ENCODE data around the gene BTBD9. TPM values are rescaled to one million over a fixed set of nuclear protein-coding genes. Genes with fewer than 3 reads are reported as not detected.

BTBD9 gene
- total RNA-seq, 2 donors from 2014 or later = 16.2 to 28.3 TPM

DNA sequence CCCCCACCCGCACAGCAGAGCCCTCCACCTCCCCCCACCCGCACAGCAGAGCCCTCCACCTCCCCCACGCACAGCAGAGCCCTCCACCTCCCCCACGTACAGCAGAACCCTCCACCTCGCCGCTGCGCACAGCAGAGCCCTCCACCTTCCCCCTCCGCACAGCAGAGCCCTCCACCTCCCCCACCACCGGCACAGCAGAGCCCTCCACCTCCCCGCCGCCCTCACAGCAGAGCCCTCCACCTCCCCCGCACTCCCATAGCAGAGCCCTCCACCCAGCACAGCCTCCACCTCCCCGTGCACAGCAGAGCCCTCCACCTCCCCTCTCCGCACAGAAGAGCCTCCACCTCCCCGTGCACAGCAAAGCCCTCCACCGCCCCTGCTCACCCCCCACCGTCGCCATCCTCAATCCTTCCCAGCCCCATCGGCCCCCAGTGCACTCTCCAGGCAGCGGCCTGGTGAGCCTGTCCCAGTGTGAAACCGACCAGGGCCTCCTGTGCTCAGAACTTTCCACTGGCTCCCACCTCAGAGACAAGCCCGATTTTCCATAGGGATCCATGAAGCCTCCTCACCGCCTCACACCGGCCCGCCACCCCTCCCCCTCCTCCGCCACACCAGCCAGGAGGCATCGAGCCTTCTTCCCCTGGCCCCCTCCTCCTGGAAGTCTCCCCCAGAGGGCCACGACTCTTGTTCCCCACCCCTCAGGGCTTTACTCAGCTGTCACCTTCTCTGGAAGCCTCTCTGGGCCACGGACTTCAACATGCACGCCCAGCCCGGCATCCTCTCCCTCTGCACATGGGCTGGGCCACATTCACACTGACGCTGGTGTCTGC, 473.1 kb downstream of the BTBD9 start:
- Mint-ChIP-seq H3K27me3 (no peaks in the 10 kb centered on the region), H3K27ac (no peak overlapping the region), H3K4me3 (no peak overlapping the region), H3K9me3 (no peaks in the 10 kb centered on the region), H3K36me3 (ENCODE audit: low read depth) (no peaks in the 10 kb centered on the region), H3K4me1 (no peaks in the 10 kb centered on the region)
- ATAC-seq (replicated peaks) = no peak

DNA sequence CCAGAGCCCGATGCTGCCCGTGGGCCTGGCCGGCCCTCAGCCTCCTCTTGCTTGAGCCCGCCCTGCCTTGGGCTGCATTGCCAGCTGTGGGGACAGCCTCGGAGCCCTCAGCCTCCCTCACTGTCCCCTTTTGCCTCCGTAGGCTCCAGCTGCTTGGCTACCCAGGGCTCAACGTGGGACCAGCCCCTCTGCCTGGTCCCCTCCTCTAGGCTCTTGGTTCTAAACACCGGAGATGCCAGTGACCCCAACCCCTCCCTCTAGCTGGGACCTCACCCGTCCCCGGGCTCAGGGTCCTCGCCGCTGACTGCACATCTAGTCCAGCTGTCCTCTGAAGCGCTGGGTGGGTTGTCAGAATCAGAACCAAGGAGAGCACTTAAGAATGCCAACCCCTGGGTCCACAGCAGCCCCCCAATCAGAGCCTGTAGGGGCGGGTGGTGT, 475.0 kb downstream of the BTBD9 start:
- H3K27ac Mint-ChIP-seq = no peak overlapping the region
- ATAC-seq (replicated peaks) = no peak
- H3K27me3 Mint-ChIP-seq = no peaks in the 10 kb centered on the region
- no peaks in the 10 kb centered on the region for H3K4me1 Mint-ChIP-seq
- H3K36me3 Mint-ChIP-seq (ENCODE audit: low read depth) = peaks cover 10% of the 10 kb centered on the region
- no peaks in the 10 kb centered on the region for H3K9me3 Mint-ChIP-seq
- H3K4me3 Mint-ChIP-seq = no peak overlapping the region

DNA sequence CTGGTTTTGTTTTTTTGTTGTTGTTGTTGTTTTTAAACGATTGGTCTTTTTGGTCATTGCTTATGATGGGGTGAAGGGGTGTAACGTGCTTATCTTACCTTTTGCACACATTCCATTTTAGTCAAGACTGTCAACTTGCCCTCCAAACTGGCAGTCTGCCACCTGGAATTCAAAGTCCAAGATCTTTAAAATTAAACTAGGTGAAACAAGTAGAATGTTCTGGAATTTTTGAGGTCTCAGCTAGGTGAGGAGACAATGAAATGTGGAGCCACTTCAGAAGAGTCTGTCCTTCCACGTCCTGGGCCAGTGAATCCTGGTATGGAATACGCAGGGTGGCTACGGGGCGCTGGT, 475.6 kb downstream of the BTBD9 start:
- Mint-ChIP-seq H3K9me3 (no peaks in the 10 kb centered on the region), H3K36me3 (ENCODE audit: low read depth) (peaks cover 10% of the 10 kb centered on the region), H3K4me3 (no peak overlapping the region), H3K27me3 (no peaks in the 10 kb centered on the region), H3K4me1 (no peaks in the 10 kb centered on the region), H3K27ac (no peak overlapping the region)
- ATAC-seq (replicated peaks) = no peak

DNA sequence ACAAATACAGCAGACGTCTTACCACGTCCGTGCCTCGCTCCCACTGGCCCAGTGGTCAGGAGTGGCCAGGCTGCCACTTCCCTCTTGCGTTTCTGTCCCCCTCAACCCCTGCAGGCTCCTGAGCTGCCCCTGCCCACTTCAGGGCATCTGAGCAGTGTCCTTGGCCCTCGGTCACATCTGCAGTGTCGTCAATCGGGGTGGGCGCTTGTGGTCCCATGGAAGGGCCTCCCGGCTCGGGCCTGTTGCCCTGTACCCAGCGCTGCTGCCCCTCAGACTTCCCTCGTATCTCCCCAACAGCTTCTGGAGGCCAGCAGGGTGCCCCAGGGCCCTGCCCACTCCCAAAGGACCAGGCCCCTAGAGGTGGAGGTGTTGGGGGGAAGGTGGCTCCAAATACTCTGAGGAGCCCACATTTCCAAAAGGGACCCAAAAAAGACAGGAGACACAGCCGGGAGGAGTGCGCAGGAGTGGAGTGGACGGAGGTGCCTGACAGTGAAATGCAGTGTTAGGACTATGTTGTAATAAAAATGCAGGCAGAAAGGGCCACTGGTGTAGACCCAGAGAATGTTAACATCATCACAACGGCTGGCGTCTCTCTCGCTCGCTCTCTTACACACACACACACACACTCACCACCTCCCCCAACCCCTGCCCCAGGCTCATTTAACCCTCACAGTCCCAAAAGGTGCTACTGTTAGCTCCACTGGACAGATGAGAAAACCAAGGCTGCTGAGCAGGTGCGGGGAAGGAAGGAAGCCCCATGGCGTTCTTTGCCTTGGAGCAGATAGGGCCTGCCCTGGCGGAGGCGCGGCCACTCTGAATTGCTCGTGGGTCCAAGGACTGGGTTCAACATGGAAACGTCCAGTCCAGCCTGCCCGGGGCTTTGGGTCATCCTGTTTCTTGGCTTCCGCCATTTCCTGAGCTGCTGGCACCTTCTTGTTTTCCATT, 476.3 kb downstream of the BTBD9 start:
- H3K9me3 Mint-ChIP-seq = peaks cover 4% of the 10 kb centered on the region
- peaks cover 10% of the 10 kb centered on the region for H3K36me3 Mint-ChIP-seq (ENCODE audit: low read depth)
- no peak overlapping the region for H3K4me3 Mint-ChIP-seq
- H3K4me1 Mint-ChIP-seq = no peaks in the 10 kb centered on the region
- no peak overlapping the region for H3K27ac Mint-ChIP-seq
- ATAC-seq (replicated peaks) = no peak
- H3K27me3 Mint-ChIP-seq = no peaks in the 10 kb centered on the region

GRCh38 chr6:38162493-38163185, 477.1 kb downstream of the BTBD9 start:
- ATAC-seq (replicated peaks) = peak; percentile 34
- H3K36me3 Mint-ChIP-seq (ENCODE audit: low read depth) = peaks cover 10% of the 10 kb centered on the region
- no peak overlapping the region for H3K27ac Mint-ChIP-seq
- no peak overlapping the region for H3K4me3 Mint-ChIP-seq
- H3K4me1 Mint-ChIP-seq = no peaks in the 10 kb centered on the region
- peaks cover 4% of the 10 kb centered on the region for H3K9me3 Mint-ChIP-seq
- no peaks in the 10 kb centered on the region for H3K27me3 Mint-ChIP-seq

DNA sequence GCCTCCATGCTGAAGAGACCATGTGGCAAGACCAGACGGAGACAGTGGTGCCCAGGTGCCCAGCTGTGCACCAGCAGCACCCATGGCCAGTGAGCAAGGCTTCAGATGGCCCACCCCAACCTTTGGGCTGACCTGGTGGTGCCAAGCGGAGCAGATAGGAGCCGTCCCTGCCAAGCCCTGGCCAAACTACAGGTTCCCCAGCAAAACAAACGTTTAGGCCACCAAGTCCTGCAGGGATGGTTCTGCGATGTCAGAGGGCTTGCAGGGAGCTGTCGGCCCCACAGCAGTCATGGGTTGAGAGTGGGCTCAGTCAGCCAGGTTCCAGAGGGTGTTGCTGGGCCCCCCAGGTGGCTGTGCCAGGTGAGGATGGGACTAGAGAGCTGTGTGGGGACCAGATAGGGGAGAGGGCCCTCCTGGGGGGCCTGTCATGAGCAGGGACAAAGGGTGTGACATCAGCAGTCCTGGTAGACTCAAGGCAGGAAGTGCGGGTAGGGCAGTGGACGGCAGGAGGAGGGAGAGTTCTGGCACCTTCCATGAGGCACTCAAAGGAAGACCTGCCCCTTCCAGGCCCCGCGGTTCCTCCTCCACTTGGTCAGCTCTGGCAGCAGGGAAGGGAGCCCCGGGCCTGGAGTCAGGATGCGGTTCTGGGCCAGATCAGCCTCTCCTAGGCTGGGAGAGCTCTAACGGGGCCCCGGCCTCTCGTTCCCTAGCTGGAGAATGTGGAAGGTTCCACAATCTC, 477.8 kb downstream of the BTBD9 start:
- no peak overlapping the region for H3K4me3 Mint-ChIP-seq
- no peak for ATAC-seq (replicated peaks)
- H3K9me3 Mint-ChIP-seq = peaks cover 4% of the 10 kb centered on the region
- H3K4me1 Mint-ChIP-seq = no peaks in the 10 kb centered on the region
- peaks cover 10% of the 10 kb centered on the region for H3K36me3 Mint-ChIP-seq (ENCODE audit: low read depth)
- no peaks in the 10 kb centered on the region for H3K27me3 Mint-ChIP-seq
- peak overlapping the region; percentile 29 for H3K27ac Mint-ChIP-seq

DNA sequence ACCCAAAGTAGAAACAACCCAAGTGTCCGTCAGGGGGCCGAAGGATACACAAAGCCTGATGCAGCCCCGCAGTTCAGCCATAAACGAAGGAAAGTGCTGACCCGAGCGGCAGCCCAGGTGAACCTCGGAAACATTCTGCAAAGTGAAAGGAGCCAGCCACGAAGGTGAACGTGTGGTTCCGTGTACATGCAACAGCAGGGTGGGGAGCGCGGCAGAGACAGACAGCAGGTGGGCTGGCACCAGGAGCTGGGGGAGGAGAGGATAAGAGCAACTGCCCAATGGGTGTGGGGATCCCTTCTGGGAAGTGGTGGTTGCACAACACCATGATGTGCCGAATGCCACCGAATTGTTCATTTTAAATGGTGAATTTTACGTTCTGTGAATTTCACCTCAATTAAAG, 478.4 kb downstream of the BTBD9 start:
- H3K27me3 Mint-ChIP-seq = no peaks in the 10 kb centered on the region
- H3K4me1 Mint-ChIP-seq = no peaks in the 10 kb centered on the region
- peaks cover 10% of the 10 kb centered on the region for H3K36me3 Mint-ChIP-seq (ENCODE audit: low read depth)
- peaks cover 4% of the 10 kb centered on the region for H3K9me3 Mint-ChIP-seq
- H3K27ac Mint-ChIP-seq = peak overlapping the region; percentile 29
- no peak for ATAC-seq (replicated peaks)
- no peak overlapping the region for H3K4me3 Mint-ChIP-seq

GRCh38 chr6:38160831-38161230, 478.9 kb downstream of the BTBD9 start:
- H3K4me1 Mint-ChIP-seq = no peaks in the 10 kb centered on the region
- H3K4me3 Mint-ChIP-seq = no peak overlapping the region
- no peak for ATAC-seq (replicated peaks)
- peaks cover 14% of the 10 kb centered on the region for H3K36me3 Mint-ChIP-seq (ENCODE audit: low read depth)
- H3K27me3 Mint-ChIP-seq = no peaks in the 10 kb centered on the region
- peak overlapping the region; percentile 29 for H3K27ac Mint-ChIP-seq
- peaks cover 4% of the 10 kb centered on the region for H3K9me3 Mint-ChIP-seq

- H3K27me3 Mint-ChIP-seq = no peaks in the 10 kb centered on the region
- H3K36me3 Mint-ChIP-seq (ENCODE audit: low read depth) = peaks cover 16% of the 10 kb centered on the region
- H3K4me3 Mint-ChIP-seq = no peak overlapping the region
- peaks cover 4% of the 10 kb centered on the region for H3K9me3 Mint-ChIP-seq
- ATAC-seq (replicated peaks) = no peak
- no peak overlapping the region for H3K27ac Mint-ChIP-seq
- peaks cover 4% of the 10 kb centered on the region for H3K4me1 Mint-ChIP-seq
These were observed 480.1 kb downstream of the BTBD9 start for GRCh38 chr6:38159596-38159995.

- no peak overlapping the region for H3K4me3 Mint-ChIP-seq
- H3K36me3 Mint-ChIP-seq (ENCODE audit: low read depth) = peaks cover 16% of the 10 kb centered on the region
- peak overlapping the region; percentile 2 for H3K27ac Mint-ChIP-seq
- peaks cover 4% of the 10 kb centered on the region for H3K4me1 Mint-ChIP-seq
- no peak for ATAC-seq (replicated peaks)
- no peaks in the 10 kb centered on the region for H3K27me3 Mint-ChIP-seq
- H3K9me3 Mint-ChIP-seq = peaks cover 4% of the 10 kb centered on the region
These were observed 480.9 kb downstream of the BTBD9 start for GRCh38 chr6:38158762-38159350.

GRCh38 chr6:38157905-38158304, 481.8 kb downstream of the BTBD9 start:
- H3K36me3 Mint-ChIP-seq (ENCODE audit: low read depth) = peaks cover 19% of the 10 kb centered on the region
- H3K9me3 Mint-ChIP-seq = peaks cover 4% of the 10 kb centered on the region
- no peak overlapping the region for H3K4me3 Mint-ChIP-seq
- no peak for ATAC-seq (replicated peaks)
- no peak overlapping the region for H3K27ac Mint-ChIP-seq
- no peaks in the 10 kb centered on the region for H3K27me3 Mint-ChIP-seq
- peaks cover 4% of the 10 kb centered on the region for H3K4me1 Mint-ChIP-seq

- peaks cover 28% of the 10 kb centered on the region for H3K36me3 Mint-ChIP-seq (ENCODE audit: low read depth)
- no peak for ATAC-seq (replicated peaks)
- H3K27ac Mint-ChIP-seq = peak overlapping the region; percentile 22
- peaks cover 4% of the 10 kb centered on the region for H3K4me1 Mint-ChIP-seq
- H3K4me3 Mint-ChIP-seq = no peak overlapping the region
- H3K9me3 Mint-ChIP-seq = peaks cover 4% of the 10 kb centered on the region
- no peaks in the 10 kb centered on the region for H3K27me3 Mint-ChIP-seq
These were observed 482.7 kb downstream of the BTBD9 start for GRCh38 chr6:38156818-38157565.

DNA sequence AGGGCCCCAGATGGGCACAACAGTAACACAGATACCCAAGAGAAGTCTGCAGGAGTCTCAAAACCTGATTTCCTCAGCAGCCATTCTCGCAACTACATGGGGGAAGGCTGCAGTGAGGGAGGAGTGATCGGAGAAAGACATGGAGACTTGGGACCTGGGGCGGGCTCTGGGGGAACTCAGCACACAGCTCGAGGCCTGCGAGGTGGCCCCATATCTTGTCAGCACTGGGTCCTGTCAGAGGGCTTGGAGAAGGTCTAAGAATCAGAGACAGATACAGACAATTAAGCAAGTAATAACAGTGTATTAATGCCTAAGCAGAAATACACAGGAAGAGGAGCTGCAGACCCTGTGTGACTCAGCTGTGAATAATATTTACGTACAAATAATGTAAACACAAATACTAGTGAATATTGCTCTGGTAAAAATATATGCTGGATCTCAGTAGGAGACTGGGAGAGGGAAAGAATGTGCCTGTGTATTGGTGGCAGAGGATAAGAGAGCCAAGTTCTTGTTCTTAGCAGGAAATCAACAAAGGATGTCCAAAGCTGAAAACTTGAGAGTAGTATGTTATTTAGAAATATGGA, 484.0 kb downstream of the BTBD9 start:
- Mint-ChIP-seq H3K9me3 (peaks cover 4% of the 10 kb centered on the region), H3K4me3 (no peak overlapping the region), H3K4me1 (peaks cover 4% of the 10 kb centered on the region), H3K36me3 (ENCODE audit: low read depth) (peaks cover 27% of the 10 kb centered on the region), H3K27me3 (no peaks in the 10 kb centered on the region), H3K27ac (peak overlapping the region; percentile 44)
- ATAC-seq (replicated peaks) = no peak
